T-helper 1 cell (primary cell): ENCODE results near the gene TP63.
"Not testable (repeated sequence)": the region's sequence is repeated elsewhere in the genome, so short reads cannot be mapped to it uniquely, and the experiment has no call there.

Experiments
- DNase-seq, 5 donors: peaks; one replicate each; pipeline ENCODE4 v3.0.0-alpha.2; 2012 to 2020

Gene TP63

DNA sequence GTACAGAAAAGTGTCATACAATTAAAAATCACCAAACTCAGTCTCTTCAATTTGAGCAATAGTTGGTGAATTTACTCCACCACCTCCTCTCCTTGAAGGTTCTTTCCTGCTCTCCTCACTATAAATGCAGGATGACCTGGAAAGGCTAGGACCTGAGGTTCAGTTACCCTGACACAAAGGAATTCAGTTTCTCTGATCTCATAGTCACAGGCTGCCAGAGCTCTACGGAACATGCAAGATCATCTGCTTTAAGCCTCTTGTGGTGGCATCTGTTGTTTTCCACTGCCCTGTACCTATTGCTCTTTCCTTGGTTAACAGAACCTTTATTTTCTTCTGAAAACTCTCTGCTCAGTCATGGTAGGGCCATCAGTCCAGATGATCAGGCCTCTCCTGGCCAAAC is 4.9 kb upstream of the TP63 start:
- no peak for DNase-seq

- DNase-seq = no peak
Observed at GRCh38 chr3:189629803-189630455, 1.3 kb upstream of the TP63 start.

DNA sequence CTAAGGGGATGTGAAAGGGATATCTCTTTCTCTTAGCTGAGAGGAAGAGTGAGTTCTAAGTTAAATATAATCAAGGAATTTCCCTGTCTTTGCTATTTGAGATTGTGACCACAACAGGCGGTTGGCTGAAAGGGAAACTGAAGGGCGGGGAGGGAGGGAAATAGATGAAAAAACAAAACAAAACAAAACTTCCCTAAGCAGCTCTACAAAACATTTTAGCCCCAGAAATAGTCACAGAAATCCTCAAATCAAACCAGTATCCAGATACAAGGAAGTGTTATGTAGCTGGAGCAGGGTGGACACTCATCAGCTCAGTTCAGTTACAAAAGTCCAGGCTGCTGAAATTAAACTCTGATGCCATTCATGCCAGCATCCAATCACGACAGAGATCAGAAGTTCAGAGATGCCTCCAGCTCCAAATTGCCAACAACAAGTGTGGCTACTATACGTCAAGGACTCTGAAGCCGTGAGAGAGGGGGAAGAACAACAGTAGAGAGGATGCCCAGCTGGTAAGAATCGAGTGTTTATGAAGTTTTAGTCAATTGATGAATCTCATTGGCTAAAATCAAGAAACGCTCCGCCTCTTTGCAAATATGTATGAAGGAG is 319 bp upstream of the TP63 start:
- peak in 1 of 5 donors; percentile 16 for DNase-seq

GRCh38 chr3:189631409-189631808 is 220 bp downstream of the TP63 start:
- DNase-seq = no peak

DNA sequence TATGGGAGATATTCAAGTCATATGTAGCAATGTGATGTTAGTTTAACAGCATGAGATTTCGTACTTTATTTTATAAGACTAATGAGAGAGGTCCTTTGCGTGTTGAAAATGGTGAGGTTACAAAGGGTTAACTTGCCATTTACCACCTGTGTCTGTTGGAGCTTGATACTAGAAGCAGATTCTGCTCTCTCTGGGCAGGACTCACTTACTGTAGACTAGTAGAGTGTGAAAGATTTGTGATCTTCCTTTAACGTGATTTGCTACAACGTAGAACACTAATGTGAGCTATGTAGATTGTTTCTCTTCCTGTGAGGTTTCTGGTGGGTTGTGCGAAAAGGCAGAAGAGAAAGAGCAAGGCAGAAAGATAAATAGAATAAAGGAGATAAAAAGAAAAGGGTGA is 1.1 kb downstream of the TP63 start:
- no peak for DNase-seq

DNA sequence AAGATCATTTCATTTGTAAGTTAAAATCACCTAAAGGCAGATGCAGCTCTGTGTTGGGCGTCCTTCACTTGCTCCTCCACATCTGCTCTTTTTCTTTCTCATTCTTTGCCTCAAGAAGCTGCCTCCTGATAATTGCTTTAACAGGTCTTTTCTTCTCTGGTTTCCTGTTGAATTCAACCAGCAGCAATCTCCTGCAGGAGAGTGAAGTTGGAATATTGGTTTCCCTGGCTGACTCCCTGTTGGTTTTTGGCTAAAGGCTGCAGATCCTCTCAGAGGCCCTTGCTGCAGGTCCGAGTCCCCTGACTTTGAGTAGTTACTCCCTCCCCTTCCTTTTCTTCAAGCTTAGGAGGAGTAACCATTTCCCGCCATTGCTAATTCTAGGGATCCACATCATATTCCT is 4.2 kb downstream of the TP63 start:
- no peak for DNase-seq

GRCh38 chr3:189636048-189636447 is 4.9 kb downstream of the TP63 start:
- no peak for DNase-seq

DNA sequence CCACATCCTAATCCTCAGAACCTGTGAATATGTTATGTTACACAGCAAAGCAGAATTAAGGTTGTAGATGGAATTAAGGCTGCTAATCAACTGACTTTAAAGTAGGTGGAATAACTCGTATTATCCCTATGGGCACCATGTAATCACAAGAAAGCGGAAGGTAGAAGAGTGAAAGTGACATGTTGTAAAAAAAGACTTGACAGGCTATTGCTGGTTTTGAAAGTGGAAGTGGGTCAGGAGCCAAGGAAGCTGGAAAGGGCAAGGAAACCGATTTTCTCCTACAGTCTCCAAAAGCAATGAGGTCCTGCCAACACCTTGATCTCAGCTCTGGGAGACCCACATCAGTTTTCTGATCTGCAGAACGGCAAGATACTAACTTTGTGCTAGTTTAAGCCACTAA is 6.6 kb downstream of the TP63 start:
- no peak for DNase-seq

GRCh38 chr3:189638276-189639031 is 7.3 kb downstream of the TP63 start:
- no peak for DNase-seq

- DNase-seq = peak in 1 of 5 donors; percentile 13
Observed at GRCh38 chr3:189641776-189642175, 10.6 kb downstream of the TP63 start.

- DNase-seq = no peak
Observed at GRCh38 chr3:189646853-189647542, 15.8 kb downstream of the TP63 start.

- no peak for DNase-seq
Observed at GRCh38 chr3:189652042-189652441, 20.9 kb downstream of the TP63 start.

GRCh38 chr3:189655617-189656016 is 24.4 kb downstream of the TP63 start:
- DNase-seq = no peak

GRCh38 chr3:189659571-189659970 is 28.4 kb downstream of the TP63 start:
- no peak for DNase-seq

DNA sequence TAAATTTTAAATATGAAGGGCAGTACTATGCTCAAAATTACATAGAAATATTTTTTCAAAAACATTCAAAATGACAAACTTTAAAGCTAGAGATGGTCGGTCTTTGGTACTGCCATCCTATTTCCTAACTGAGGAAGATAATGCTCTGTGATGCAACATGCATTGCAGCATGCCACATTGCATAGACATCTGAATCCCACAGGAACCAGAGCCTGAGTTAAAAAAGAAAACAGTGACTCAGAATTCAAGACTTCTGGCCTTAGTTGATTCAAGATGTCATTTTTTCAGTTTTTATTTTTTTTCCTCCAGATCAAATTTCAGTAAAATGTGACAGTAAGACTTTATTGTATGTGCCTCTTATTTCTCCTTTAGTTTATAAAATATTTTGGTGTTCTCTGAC is 33.1 kb downstream of the TP63 start:
- DNase-seq = no peak

DNA sequence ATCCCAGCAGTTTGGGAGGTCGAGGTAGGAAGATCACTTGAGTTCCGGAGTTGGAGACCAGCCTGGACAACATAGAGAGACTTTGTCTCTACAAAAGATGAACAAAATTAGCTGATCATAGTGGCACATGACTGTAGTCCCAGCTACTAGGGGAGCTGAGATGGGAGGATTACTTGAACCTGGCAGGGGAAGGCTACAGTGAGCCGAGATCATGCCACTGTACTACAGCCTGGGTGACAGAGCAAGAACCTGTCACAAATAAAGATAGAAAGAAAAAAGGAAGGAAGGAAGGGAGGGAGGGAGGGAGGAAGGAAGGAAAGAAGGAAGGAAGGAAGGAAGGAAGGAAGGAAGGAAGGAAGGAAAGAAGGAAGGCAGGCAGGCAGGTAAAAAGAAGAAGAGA is 41.2 kb downstream of the TP63 start:
- not testable (repeated sequence) for DNase-seq

- DNase-seq = no peak
Observed at GRCh38 chr3:189673535-189673934, 42.3 kb downstream of the TP63 start.

DNA sequence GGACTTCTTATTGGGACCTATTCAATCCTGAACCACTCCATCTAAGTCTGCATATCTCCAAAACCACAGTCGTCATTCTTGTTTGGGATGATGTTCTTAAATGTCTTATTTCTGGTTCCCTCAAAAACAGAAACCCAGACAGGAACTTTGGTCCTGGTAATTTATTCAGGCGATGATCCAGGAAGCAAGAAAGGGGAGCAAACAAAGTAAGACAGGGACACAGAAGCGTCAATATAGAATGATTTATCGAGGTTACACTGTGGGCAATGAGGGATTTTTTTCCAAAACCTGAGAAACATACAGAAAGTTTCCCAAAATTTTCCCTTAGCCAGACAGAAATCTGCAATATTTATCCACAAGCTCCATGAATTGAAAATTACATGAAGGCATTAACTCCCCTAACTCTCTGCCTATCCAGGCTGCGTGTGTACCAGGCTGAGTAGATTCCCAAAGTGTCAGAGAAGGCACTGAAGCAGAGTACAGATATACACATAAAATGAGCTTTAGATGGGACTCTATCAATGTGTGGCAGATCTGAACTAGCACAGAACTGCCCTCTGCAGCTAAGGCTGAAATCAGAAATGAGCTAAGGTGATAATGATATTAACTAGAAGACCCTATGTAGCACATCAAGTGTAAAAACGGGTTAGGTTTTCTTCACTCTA is 43.2 kb downstream of the TP63 start:
- no peak for DNase-seq

GRCh38 chr3:189677667-189678066 is 46.5 kb downstream of the TP63 start:
- DNase-seq = no peak

DNA sequence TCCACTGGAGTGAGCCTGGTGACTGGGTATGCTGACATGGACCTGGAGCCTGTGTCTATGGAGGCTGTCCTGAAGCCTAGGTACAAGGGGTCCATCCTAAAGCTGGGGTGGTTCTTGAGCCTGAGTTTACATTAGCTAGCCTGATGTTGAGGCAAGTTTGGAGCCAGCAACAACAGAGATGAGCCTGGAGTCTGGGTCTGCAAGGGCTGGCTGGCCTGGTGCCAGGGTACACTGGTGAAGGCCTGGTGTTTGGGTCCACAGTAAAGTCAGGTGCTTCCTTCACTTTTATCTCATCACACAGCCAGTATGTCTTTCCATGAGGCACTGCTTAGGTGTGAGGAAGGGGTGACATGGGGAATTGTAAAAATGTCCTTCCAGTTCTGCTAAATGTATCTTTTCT is 49.5 kb downstream of the TP63 start:
- no peak for DNase-seq

GRCh38 chr3:189683546-189684255 is 52.5 kb downstream of the TP63 start:
- DNase-seq = no peak

- no peak for DNase-seq
Observed at GRCh38 chr3:189684317-189684716, 53.1 kb downstream of the TP63 start.
